ENCODE measurements around the gene BTBD2.

The BTBD2 gene

DNA sequence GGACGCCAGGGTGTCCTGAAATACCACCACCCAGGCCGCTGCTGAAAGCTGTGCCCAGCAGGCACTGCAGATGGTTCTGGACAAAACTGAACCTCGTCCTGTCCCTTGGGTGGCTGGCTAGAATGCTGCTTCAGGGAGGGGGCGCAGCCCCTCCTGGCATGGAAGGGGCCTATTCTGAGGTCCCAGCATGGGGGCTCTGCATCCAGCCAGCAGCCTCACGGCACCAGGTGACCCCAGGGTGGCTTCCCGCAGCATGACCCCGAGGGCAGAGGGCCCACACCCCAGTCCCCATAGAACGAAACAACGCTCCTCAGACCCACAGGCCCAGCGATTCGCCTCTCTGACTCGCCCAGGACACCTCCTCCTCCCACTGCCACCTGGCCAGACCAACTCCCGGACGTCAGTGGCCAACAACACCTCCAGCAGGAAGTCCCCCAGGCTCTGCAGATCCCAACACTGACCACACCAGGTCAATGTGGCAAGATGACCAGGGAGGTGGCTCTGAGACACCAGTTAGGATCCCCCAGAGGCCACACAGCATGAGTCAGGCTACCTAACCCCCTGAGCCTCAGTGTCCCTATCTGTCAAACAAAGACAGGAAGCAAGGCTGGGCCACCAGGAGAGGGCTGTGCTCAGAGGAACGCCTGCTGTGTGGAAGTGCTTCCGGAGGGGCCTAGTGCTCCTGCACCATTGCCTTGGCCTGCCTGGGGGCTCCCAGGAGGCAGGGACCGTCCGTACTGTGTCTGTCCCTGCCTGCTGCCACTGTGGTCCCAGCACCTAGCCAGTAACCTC lies 29.4 kb upstream of the BTBD2 start:
- FAIRE-seq (no peak), DNase-seq (ENCODE audit: insufficient read length, low spot score) (no peak)
- TF ChIP-seq CTCF (IDR thresholded peaks at IDR 0.05; ENCODE audit: insufficient read depth, missing control alignments) = no peak

GRCh38 chr19:2043961-2044708 lies 28.6 kb upstream of the BTBD2 start:
- DNase-seq (ENCODE audit: insufficient read length, low spot score) (no peak), FAIRE-seq (no peak)
- TF ChIP-seq CTCF (IDR thresholded peaks at IDR 0.05; ENCODE audit: insufficient read depth, missing control alignments) = no peak

DNA sequence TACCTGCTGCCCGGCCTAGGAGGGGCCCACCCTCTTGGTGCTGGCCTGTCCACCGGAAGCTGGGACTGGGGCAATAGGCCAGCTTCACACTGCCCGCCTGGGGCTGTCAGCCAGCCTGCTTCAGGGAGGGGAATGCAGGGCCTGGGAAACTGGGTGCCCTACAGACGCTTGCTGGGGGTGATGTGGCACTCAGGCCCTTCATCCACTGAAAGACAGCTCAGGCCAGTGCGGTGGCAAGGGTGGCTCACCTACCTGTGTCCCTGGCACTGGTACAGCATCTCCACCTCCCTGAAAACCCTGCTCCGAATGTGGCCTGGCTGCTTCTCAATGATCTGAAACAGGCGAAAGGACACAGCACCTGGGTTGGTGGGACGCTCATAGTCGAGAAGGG lies 27.7 kb upstream of the BTBD2 start:
- TF ChIP-seq CTCF (IDR thresholded peaks at IDR 0.05; ENCODE audit: insufficient read depth, missing control alignments) = no peak
- DNase-seq (ENCODE audit: insufficient read length, low spot score) = no peak
- no peak for FAIRE-seq

GRCh38 chr19:2042485-2043250 lies 27.2 kb upstream of the BTBD2 start:
- no peak for DNase-seq (ENCODE audit: insufficient read length, low spot score)
- no peak for FAIRE-seq
- no peak for TF ChIP-seq CTCF (IDR thresholded peaks at IDR 0.05; ENCODE audit: insufficient read depth, missing control alignments)

GRCh38 chr19:2041683-2042484 lies 26.4 kb upstream of the BTBD2 start:
- no peak for TF ChIP-seq CTCF (IDR thresholded peaks at IDR 0.05; ENCODE audit: insufficient read depth, missing control alignments)
- FAIRE-seq = no peak
- peak; percentile 100 for DNase-seq (ENCODE audit: insufficient read length, low spot score)

DNA sequence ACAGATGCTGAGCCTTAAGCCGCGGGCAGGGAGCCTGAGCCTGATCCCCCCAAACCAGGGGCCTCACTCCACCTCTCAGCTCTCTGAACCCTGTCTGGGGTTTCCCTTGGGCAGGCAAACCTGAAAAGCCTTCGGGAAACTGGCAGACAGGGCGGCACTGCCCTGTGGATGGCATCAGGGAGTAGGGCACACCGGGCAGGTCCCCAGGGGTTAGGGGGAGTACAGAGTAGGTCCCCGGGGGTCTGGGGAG lies 25.8 kb upstream of the BTBD2 start:
- TF ChIP-seq CTCF (IDR thresholded peaks at IDR 0.05; ENCODE audit: insufficient read depth, missing control alignments) = no peak
- no peak for DNase-seq (ENCODE audit: insufficient read length, low spot score)
- FAIRE-seq = no peak
